ENCODE data around the gene IGF1R. TPM values are rescaled to one million over a fixed set of nuclear protein-coding genes. Genes with fewer than 3 reads are reported as not detected.

IGF1R gene
- total and polyA plus RNA-seq, 2 of the 8 experiments (the other 6 are each of a cell fraction or from before 2014, with no cell fraction given): 32.9 to 109 TPM

GRCh38 chr15:98948941-98949340 lies 300.6 kb downstream of the IGF1R start:
- Histone ChIP-seq H3K9ac (replicated peaks in 1 of 4; ENCODE audit: extremely low read depth in 1 of 4, low read depth in 3 of 4, low read length in 3 of 4) (no peak overlapping the region), H4K91ac (replicated peaks; ENCODE audit: insufficient read length, low read length) (no peak overlapping the region), H3K56ac (replicated peaks; ENCODE audit: insufficient read length, low read depth, low read length) (no peak overlapping the region), H3K79me1 (ENCODE audit: low read depth, low read length) (peaks cover 3% of the 10 kb centered on the region; the same call in 1 of the 2 replicates), H4K5ac (ENCODE audit: insufficient read length, low read depth, low read length) (no peak overlapping the region), H3K4me3 (ENCODE audit: extremely low read depth in 1 of 4, insufficient read depth in 2 of 4, low read depth in 3 of 4, low read length in 4 of 4) (no peak overlapping the region), H2BK12ac (ENCODE audit: low read depth, low read length) (no peak overlapping the region), H3K18ac (ENCODE audit: extremely low read depth, low read length) (no peak overlapping the region), H3K4me2 (ENCODE audit: insufficient read depth in 1 of 2, low read depth in 2 of 2, low read length in 2 of 2) (no peak overlapping the region), H2BK15ac (ENCODE audit: low read length) (no peak overlapping the region), H3K23me2 (ENCODE audit: low read depth, low read length) (no peaks in the 10 kb centered on the region), H3K4ac (replicated peaks; ENCODE audit: insufficient read length, low read depth, low read length) (no peak overlapping the region), H2BK5ac (ENCODE audit: low read depth, low read length) (no peak overlapping the region), H3K36me3 (ENCODE audit: control insufficient read depth in 2 of 4, insufficient read depth in 4 of 4, low read length in 3 of 4) (peaks cover 19 to 66% (median 40%) of the 10 kb centered on the region in 4 experiments; a peak in 6 of 8 replicates), H2BK20ac (ENCODE audit: low read length) (no peak overlapping the region), H2BK120ac (replicated peaks; ENCODE audit: low read depth, low read length) (no peak overlapping the region), H3K27me3 (replicated peaks in 1 of 4; ENCODE audit: control insufficient read depth in 3 of 4, extremely low read depth in 1 of 4, insufficient read depth in 3 of 4, low read length in 3 of 4) (no peaks in the 10 kb centered on the region), H4K8ac (ENCODE audit: extremely low read depth, insufficient read depth, low read length) (no peak overlapping the region), H3K9me3 (ENCODE audit: insufficient read depth in 2 of 2, low read depth in 1 of 2, low read length in 1 of 2) (no peaks in the 10 kb centered on the region), H3K27ac (ENCODE audit: low read depth, low read length) (no peak overlapping the region), H3K4me1 (replicated peaks in 1 of 4; ENCODE audit: control insufficient read depth in 3 of 4, insufficient read depth in 4 of 4, low read length in 3 of 4) (no peaks in the 10 kb centered on the region; a peak in 1 of 7 replicates), H4K20me1 (replicated peaks in 1 of 2; ENCODE audit: control insufficient read depth in 1 of 2, insufficient read depth in 2 of 2, low read length in 2 of 2) (peaks cover 2 to 4% of the 10 kb centered on the region in 2 experiments), H2AK5ac (ENCODE audit: low read depth, low read length) (no peak overlapping the region), H3K79me2 (ENCODE audit: control insufficient read depth in 1 of 2, insufficient read depth in 2 of 2, low read length in 2 of 2) (no peaks in the 10 kb centered on the region), H2AFZ (ENCODE audit: low read length) (no peak overlapping the region), H3K23ac (ENCODE audit: insufficient read length) (no peak overlapping the region), H3K14ac (ENCODE audit: insufficient read length) (no peak overlapping the region)
- FAIRE-seq (no peak), DNase-seq (ENCODE audit: low read depth in 1 of 2, low spot score in 2 of 2) (no peak)
- CTCF ChIA-PET (ENCODE audit: partially characterized antibody): interaction anchor here (0.8 to 1.8 kb wide), 4 partner anchors 16 to 130 kb away, joined by 3 to 6 read pairs (median 4); no protein-coding TSS in a partner anchor
- TF ChIP-seq CHD2 (IDR thresholded peaks at IDR 0.05; ENCODE audit: low read length): no peak
- TF ChIP-seq FOSL1 (IDR thresholded peaks at IDR 0.05; ENCODE audit: insufficient read depth, low read depth, low read length): no peak
- TF ChIP-seq POLR2AphosphoS5 (IDR thresholded peaks at IDR 0.05; ENCODE audit: low read depth, low read length): no peak
- TF ChIP-seq, protein P1, sequence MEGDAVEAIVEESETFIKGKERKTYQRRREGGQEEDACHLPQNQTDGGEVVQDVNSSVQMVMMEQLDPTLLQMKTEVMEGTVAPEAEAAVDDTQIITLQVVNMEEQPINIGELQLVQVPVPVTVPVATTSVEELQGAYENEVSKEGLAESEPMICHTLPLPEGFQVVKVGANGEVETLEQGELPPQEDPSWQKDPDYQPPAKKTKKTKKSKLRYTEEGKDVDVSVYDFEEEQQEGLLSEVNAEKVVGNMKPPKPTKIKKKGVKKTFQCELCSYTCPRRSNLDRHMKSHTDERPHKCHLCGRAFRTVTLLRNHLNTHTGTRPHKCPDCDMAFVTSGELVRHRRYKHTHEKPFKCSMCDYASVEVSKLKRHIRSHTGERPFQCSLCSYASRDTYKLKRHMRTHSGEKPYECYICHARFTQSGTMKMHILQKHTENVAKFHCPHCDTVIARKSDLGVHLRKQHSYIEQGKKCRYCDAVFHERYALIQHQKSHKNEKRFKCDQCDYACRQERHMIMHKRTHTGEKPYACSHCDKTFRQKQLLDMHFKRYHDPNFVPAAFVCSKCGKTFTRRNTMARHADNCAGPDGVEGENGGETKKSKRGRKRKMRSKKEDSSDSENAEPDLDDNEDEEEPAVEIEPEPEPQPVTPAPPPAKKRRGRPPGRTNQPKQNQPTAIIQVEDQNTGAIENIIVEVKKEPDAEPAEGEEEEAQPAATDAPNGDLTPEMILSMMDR (IDR thresholded peaks at IDR 0.05; ENCODE audit: control extremely low read depth in 1 of 3, insufficient read depth in 1 of 3, low read depth in 1 of 3, low read length in 3 of 3): no peak
- TF ChIP-seq KDM5A (IDR thresholded peaks at IDR 0.05; ENCODE audit: low read length): no peak
- TF ChIP-seq TEAD4 (IDR thresholded peaks at IDR 0.05; ENCODE audit: low read depth, low read length): no peak
- no peak for TF ChIP-seq TAF7 (optimal IDR thresholded peaks at IDR 0.05; ENCODE audit: borderline replicate concordance, low read depth, low read length)
- POLR2A ChIA-PET (ENCODE audit: partially characterized antibody): no interaction called here
- 87% methylated on average over 11 of the region's 11 CpGs; no CpG with 5 or more reads in 1 of the 2 experiments for WGBS, 2 experiments (ENCODE audit: extremely low coverage in 1 of 2, insufficient coverage in 1 of 2, insufficient read length in 1 of 2, insufficient replicate concordance in 2 of 2, low coverage in 1 of 2, low lambda C conversion rate in 2 of 2, missing lambda C conversion rate in 1 of 2)
